HG02642 (cell line): ENCODE results near the gene ROGDI.

Experiments used
- ATAC-seq: cut with Tn5 transposase; IDR thresholded peaks from one replicate; pipeline ENCODE4 v1.9.1; 2021; ENCODE audit warnings: mild to moderate bottlenecking; ENCODE audit not compliant: unreplicated experiment, poor library complexity

The ROGDI gene

GRCh38 chr16:4769306-4769638 lies 33.2 kb downstream of the ROGDI start:
- no peak for ATAC-seq

- ATAC-seq, result peak; percentile 68
These were observed 33.7 kb downstream of the ROGDI start for GRCh38 chr16:4768549-4769305.

- ATAC-seq, result no peak
These were observed 34.4 kb downstream of the ROGDI start for GRCh38 chr16:4767872-4768548.

GRCh38 chr16:4766875-4767628 lies 35.4 kb downstream of the ROGDI start, which contains the start of gene ZNF500:
TSS of gene ZNF500 (minus strand) at chr16:4767162. CDS start at chr16:4765978, 1,184 bp downstream.
- ATAC-seq, result peak; percentile 85

GRCh38 chr16:4765511-4766474 lies 36.6 kb downstream of the ROGDI start:
- no peak for ATAC-seq

- no peak for ATAC-seq
These were observed 38.6 kb downstream of the ROGDI start for GRCh38 chr16:4763791-4764190.

GRCh38 chr16:4762205-4762604 lies 40.2 kb downstream of the ROGDI start:
- no peak for ATAC-seq

GRCh38 chr16:4760221-4760910 lies 42.1 kb downstream of the ROGDI start:
- no peak for ATAC-seq

GRCh38 chr16:4755687-4756086 lies 46.7 kb downstream of the ROGDI start:
- no peak for ATAC-seq

GRCh38 chr16:4754865-4755264 lies 47.6 kb downstream of the ROGDI start:
- no peak for ATAC-seq

GRCh38 chr16:4753227-4753626 lies 49.2 kb downstream of the ROGDI start:
- ATAC-seq, result no peak

- no peak for ATAC-seq
These were observed 49.9 kb downstream of the ROGDI start for GRCh38 chr16:4752351-4753100.

GRCh38 chr16:4750896-4751295 lies 51.5 kb downstream of the ROGDI start:
- no peak for ATAC-seq

- ATAC-seq, result no peak
These were observed 52.7 kb downstream of the ROGDI start for GRCh38 chr16:4749700-4750257.

GRCh38 chr16:4748682-4749411 lies 53.6 kb downstream of the ROGDI start:
- ATAC-seq, result no peak

GRCh38 chr16:4747906-4748681 lies 54.3 kb downstream of the ROGDI start:
- ATAC-seq, result no peak

GRCh38 chr16:4746991-4747574 lies 55.4 kb downstream of the ROGDI start:
- no peak for ATAC-seq
